Measurements from ENCODE around the gene COPS3.

DNA sequence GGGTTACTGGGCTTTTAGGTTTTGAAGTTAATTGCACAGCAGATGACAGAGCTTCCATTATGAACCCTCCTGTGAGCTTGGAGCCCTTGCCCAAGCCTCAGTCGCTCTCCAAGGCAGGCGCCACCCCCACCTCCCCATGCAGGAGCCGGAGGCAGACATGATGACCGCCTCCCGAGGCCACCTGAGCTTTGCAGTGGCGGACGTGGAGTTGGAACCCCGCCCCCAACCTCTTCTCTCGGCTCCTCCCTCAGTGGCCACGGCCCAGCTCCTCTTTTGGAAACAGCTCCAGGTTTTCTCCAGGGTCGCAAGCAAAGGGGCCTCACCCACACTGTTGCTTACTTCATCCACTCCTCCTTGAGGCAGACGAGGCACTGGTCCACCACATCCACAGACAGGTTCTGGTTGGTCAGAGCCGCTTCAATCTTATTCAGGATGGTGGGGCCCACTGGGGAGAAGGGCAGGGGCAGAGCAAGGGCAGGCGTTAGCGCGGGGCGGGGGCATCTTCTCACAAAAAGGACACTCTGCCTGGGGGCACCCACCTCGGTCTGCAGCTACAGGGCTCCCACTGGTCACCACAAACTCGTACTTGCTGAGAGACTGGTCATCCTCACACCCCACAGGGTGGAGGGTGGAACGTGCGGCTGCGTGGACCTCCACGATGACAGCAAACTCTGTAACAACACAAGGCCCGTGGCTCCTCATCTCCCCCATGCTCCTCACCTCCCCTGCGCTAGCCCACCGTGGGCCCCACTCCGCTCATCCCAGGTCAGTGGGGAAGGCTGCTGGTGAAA lies 66.2 kb downstream of the COPS3 start:
- TF ChIP-seq, protein P1, sequence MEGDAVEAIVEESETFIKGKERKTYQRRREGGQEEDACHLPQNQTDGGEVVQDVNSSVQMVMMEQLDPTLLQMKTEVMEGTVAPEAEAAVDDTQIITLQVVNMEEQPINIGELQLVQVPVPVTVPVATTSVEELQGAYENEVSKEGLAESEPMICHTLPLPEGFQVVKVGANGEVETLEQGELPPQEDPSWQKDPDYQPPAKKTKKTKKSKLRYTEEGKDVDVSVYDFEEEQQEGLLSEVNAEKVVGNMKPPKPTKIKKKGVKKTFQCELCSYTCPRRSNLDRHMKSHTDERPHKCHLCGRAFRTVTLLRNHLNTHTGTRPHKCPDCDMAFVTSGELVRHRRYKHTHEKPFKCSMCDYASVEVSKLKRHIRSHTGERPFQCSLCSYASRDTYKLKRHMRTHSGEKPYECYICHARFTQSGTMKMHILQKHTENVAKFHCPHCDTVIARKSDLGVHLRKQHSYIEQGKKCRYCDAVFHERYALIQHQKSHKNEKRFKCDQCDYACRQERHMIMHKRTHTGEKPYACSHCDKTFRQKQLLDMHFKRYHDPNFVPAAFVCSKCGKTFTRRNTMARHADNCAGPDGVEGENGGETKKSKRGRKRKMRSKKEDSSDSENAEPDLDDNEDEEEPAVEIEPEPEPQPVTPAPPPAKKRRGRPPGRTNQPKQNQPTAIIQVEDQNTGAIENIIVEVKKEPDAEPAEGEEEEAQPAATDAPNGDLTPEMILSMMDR (IDR thresholded peaks at IDR 0.05), result no peak
- no peak for TF ChIP-seq POLR2A (IDR thresholded peaks at IDR 0.05)

All from ovary (tissue), 3 donors.